GM19452 (cell line): Measurements from ENCODE around the gene SIRT7.
A peak's percentile ranks its signal among the peaks of the same experiment; 100 is the strongest.

Experiments
- ATAC-seq: cut with Tn5 transposase; IDR thresholded peaks from one replicate; pipeline ENCODE4 v1.9.1; 2021; ENCODE audit not compliant: unreplicated experiment

The SIRT7 gene

DNA sequence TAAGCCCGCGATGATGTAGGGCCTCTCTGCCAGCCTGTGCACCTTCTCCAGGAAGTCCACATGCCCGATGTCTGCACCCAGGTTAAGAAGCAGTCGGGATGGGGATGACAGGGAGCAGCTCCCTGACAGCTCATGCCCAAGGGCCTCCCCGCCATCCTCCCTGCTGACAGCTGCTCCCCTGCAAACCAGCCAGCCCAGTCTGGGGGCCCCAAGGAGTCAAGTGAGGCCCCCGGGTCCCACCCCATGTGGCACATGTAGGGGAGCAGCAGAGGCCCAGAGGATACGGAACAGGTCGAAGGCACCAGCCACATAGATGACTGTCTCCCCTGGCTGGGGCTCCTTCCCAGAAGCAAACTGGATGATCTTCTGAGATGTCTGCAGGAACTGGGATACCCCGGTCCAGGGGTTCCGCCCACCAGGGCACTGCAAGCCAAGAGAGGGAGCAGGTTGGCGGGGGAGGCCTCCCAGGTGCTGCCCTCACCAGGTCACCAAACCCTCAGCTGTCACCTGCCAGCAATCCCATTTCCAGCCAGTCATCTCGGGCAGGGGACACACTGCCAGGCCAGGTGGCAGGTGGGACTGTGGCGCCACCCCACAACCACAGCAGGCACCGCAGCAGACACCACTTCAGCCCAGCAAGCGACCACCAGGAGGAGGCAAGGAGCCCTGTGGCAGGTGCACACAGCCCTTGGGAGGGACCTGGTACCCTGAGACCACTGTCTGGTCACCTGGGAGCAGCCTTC is 11.3 kb downstream of the SIRT7 start:
- no peak for ATAC-seq

DNA sequence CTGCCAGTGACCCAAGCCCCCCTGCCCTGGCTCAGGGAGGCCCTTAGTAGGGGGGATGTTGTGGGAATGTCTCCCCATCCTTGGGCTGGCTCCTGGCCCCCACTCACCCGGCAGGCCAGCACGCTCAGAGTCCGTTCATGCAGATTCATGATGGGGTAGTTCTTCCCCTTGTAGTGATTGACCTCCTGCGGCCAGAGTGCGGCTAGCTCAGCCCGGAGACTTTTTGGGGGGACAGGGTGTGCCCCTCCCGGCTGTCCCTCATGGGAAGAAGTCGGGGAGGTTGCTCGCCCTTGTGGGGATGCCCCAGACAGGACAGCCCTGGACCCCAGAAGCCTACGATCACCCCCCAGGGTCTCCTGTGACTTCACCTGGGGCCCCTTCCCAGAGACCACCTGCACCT is 12.0 kb downstream of the SIRT7 start:
- ATAC-seq = no peak

DNA sequence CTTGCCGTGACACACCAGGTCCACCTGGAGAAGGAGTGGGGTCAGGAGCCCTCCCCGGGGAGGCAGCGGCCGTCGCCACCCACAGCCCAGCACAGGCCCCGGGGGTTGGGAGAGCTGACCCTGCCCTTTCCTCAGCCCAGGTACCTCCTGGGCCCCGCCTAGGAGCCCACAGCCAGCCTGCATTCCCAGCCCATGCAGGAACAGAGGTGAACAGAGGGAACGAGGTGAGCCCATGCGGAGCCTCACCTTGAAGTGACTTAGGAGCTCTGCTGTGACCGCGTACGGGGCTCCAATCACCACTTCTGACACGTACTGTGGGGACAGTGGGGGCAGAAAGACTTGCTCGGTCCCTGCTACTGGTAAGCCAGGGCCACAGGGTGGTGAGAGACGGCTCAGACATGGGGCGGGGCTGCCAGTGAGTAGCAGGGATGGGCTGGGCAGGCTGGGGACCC is 12.5 kb downstream of the SIRT7 start:
- ATAC-seq = no peak

DNA sequence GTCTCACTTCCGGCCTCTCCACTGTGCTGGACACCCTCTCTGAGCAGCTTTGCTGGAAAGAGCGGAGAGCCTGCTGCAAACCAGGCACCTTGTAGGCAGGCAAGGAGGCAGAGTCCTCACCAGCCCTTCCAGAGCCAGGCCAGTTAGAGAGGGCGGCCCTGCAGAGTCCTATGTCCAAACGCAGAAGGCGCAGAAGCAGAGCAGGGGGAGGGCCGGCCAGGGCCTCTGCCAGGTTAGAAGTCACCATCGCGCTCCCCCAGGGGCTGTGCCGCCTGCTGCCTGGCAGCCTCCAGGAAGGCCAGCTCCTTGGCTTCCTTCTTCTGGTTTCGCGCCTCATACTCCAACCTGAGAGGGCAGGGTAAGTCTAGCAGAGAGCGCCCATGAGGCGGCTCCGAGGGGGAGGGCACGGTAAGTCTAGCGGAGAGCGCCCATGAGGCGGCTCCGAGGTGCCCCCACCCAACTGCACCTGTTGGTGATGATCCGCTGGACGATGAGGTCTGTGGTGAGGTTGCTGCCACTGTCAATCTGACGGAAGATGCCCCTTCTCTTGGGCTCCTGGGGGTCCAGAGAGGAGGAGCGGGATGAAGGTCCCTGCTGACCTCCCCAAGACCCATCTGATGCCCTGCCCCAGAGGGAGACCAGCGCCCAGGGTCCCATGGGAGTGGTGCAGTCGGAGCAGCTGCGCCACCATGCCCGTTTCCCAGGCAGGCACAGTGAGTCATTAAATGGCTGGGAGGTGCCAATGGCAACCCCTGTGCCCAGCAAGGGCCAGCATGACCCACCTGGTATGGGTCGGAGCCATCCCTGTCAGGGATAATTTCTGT is 13.2 kb downstream of the SIRT7 start:
- ATAC-seq = no peak

DNA sequence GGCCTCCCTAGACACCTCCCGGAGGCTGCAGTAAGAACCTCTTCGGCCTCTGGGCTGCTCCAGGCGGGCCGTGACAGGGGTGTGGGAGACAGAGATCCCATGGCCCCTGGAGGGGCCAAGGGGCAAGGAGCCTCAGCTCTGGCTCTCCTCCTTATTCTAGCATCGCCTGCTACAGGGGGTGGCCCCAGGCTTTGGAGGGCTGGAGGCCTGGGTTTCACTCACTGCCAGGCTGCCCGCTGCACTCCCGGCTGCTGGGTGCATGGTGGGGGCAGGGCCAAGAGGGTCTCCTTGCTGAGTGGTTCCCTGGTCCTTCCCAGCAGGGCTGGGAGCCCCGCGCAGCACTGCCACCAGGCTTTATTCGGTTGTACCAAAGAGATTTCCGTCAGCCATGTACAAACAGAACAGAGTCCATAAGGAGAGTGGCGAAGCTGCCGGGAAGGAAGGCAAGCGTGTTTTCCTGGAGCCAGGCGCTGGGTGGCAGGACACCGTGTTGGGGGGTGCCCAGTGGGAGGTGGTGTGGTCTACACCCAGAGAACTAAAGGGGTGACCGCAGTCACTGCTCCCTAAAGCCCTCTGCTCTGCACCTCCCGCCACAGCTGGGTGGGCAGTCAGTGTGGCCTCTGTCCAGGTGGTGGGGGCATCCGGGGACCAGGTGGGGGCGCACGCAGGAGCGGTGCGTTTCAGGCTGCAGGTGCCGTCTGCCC is 13.9 kb downstream of the SIRT7 start:
- ATAC-seq = no peak

DNA sequence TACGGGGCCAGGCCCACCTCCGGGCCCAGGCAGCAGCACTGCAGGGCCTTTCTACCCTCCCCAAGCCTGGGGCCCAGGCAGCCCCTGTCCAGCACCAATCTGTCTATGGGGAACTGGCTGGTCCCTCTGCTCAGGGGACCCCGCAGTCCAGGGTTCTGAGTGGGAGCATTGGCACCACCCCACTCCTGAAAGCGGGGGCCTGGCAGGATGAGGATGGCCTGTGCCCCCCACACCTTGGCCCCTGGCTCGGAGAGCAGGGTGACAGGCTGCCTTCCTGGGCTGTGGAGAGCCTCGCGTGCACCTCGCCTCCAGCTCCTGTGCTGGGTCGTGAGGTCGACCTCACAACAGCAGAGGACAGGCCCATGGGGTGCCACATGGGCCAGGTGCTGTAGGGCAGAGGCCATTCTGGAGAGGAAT is 14.6 kb downstream of the SIRT7 start:
- no peak for ATAC-seq

DNA sequence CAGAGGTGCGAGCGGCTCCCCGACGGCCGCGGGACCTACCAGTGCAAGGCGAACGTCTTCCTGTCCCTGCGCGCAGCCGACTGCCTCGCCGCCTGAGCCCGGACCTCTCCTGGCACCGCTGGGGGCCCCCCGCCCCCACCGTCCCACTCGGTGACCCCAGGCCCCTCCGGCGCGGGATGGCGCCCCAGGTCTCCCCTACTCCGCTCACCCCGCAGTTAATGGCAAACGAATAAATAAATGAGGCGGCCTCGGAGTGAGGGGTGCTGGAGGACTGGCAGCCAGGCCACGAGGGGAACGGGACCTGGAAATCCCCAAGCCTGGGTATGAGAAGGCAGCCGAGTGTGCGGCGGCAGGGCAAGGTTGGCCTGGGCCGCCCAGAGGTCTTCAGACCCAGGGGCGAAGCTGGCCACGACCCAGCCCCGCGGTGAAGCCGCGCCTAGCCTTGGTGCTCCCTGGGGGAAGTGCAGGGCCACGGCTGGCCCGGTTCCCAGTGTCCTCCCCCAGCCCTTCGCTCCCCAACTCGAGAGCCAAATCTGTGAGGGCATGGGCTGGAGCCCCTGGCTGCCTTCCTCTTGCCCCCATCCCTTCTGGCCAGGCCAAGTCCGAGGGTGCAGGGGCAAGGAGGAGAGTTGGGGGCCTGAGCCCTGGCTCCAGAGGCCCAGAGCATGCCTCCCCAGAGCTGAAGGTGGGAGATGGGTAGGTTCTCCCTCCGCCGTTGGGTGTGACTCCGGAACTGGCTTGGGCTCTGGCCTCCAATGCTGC is 15.1 kb downstream of the SIRT7 start:
- ATAC-seq = no peak

DNA sequence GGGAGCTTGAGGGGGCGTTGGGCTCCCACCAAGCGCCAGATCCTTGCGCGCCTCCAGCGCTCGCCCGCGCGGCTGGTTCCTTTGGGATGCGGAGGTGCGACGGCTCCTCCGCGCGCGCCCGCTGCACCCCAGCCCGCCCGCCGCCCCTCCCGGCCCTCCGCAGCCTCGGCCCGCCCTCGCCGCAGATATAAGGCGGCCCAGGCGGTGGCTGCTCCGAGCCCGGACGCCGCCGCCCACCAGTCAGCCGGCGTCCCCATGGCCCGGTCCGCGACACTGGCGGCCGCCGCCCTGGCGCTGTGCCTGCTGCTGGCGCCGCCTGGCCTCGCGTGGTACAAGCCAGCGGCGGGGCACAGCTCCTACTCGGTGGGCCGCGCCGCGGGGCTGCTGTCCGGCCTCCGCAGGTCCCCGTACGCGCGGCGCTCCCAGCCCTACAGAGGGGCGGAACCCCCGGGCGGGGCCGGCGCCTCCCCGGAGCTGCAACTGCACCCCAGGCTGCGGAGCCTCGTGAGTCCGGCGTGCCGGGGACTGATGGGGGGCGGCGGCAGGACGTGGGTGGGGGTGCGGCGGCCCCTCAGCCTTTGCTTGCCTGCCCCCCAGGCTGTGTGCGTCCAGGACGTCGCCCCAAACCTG is 15.8 kb downstream of the SIRT7 start, which contains the start of gene NPB:
NPB (plus strand) TSS at position 216 of the 630 bp plus-strand sequence; CDS start at position 256, 40 bp downstream.
- no peak for ATAC-seq

DNA sequence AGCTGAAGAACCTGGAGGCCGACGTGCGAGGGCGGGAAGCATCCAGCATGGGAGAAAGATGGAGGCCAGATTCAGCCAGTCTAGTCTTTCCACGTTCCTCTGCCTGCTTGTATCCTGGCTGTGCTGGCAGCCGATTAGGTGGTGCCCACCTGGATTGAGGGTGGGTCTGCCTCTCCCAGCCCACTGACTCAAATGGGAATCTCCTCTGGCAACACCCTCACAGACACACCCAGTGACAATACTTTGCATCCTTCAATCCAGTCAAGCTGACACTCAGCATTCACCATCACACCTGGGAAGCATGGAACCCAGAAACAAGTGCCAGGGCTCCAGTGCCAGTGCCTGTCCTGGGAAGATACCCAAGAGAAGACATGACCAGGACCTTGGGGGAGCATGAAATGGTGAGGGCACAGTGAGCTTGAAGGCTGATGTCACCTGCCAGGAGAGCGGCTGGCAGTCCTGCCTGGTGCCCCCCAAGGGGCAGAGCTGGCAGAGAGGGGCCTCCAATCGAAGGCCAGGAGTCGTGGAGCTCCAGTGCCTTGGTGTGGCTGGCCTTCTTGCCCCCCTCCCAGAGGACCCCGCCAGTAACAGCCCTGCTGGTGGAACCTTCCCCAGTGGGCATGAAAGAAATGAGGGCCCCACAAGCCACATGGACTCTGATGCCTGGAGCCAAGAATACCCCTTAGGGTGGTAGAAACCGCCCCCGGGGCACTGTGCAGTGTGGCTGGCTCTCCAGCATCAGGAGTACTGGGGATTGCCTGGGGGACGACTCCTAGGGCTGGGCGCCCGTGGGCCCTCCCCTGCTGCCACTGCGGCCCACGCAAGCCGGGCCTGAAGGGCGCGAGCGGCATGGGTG is 16.6 kb downstream of the SIRT7 start:
- no peak for ATAC-seq

DNA sequence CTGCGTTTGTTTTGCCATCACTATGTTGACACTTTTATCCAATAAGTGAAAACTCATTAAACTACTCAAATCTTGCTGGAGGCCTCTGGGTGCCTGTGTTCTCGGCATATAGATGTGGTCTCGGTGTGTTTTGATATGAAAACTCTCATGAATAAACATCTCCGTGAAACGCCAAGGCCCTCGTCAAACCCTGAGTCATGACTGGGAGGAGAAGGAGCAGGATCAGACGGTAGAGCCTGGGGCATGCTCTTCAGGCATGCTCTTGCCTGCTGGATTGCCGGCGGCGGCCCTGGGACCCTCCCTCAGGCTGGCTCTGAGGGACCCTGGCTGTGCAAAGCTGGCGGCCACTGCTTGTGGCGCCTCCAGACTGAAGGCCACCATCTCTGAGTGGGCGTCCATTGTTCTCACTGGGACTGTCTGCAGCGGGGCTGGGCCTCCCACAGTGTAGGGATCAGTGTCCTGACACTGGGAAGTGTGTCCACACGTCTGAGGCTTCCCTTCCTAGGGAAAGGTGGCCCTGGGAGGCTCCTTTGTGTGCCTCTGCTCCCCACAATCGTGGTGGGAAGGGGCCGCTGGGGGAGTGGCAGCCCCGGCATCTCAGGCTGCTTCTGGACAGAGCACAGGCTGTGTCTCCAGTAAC is 17.7 kb downstream of the SIRT7 start:
- no peak for ATAC-seq

DNA sequence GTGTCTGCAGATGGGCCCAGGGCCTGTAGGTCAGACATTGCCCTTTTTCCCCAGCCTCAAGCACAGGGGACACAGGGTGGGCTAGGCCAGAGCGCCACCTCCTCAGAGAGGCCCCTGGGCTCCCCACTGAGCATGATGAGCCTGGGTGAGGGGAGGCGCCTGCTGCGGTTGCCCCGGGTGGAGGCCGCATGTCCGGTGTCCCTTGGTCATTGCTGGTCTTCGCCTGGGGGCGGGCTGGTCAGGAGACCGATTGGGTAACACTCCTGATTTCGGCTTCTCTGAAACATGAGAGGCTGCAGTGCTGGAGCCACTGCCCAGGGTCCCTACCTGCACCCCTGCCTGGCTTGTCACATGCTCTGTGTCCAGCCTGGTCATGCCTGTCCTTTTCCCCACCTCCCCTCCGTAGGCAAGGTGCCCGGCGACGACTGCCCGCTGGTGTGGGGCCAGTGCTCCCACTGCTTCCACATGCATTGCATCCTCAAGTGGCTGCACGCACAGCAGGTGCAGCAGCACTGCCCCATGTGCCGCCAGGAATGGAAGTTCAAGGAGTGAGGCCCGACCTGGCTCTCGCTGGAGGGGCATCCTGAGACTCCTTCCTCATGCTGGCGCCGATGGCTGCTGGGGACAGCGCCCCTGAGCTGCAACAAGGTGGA is 18.3 kb downstream of the SIRT7 start:
- no peak for ATAC-seq

DNA sequence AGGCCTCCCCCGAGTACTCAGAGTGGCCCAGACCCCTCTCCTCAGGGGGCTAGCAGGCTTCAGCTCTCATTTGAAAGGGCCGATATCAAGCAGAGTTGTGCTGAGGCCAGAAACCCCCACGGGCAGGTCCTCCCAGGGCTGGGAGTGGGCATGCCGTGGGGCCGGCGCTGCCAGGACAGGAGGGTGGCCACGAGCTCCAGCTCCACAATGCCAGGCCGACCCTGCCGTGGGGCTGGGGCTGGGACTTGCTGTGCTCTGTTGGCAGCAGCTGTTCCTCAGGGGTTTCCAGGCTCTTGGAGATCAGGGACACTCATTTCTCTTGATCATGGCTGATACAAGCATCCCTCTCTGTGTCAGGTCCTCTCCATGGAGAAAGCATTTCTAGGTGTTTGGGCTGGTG is 19.1 kb downstream of the SIRT7 start:
- ATAC-seq = no peak

DNA sequence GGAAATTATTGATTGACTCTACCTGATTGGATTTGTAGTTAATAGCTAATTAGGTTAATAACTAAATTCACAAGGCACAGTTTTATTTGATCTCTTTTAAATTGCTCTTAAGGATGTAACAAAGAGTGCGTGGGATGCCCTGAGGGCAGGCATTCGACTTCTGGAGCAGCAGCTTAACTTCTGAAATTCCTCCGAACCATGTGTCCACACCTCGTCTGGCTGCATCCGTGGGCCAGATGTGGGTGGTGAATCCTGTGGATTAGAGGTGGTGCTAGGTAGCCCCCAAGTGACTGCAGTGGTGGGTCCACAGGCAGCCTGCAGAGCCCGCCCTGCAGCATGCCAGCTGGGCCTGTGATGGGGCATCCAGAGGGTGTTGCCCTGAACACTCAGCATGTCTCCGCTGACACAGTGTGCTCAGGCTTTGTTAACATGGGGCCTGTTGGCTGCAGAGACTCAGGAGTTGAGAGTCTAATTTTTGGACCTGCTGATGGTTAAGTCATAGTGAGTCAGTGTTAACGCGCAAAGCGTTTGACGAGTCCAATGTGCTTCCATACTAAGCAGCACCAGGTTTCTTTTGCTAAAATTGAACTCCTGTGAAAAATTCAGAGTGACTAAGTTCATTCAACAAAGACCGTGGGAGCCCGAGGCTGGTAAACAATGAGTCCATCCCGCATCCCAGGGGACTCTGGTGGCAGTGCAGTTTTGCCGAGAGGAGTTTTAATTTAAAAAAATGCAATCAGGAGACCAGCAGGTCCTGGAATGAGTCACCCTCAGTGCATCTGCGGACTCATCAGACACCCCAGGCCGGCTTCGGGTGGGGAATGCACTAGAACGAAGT is 19.7 kb downstream of the SIRT7 start:
- ATAC-seq = no peak

DNA sequence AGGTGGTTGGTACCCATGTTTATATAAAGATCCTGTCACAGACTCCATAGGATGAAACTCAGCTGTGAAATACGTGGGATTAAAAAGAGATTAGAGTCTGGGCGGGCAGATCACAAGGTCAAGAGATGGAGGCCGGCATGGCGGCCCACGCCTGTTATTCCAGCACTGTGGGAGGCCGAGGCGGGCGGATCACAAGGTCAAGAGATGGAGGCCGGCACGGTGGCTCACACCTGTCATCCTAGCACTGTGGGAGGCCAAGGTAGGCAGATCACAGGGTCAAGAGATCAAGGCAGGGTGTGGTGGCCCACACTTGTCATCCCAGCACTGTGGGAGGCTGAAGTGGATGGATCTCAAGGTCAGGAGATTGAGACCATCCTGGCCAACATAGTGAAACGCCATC is 22.6 kb downstream of the SIRT7 start:
- no peak for ATAC-seq

DNA sequence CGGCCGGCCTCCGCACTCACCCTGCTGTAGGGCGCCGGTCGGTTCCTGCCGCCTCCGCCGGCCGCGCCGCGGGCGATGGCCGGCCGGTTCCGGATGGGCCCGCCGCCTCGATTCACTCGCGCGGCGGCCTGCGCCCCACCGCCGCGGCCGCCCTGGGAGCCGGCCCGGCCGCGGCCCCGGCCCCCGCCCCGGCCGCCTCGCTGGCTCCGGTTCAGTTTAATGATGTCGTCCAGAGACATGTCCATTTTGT is 26.7 kb downstream of the SIRT7 start:
- ATAC-seq = peak; percentile 20

DNA sequence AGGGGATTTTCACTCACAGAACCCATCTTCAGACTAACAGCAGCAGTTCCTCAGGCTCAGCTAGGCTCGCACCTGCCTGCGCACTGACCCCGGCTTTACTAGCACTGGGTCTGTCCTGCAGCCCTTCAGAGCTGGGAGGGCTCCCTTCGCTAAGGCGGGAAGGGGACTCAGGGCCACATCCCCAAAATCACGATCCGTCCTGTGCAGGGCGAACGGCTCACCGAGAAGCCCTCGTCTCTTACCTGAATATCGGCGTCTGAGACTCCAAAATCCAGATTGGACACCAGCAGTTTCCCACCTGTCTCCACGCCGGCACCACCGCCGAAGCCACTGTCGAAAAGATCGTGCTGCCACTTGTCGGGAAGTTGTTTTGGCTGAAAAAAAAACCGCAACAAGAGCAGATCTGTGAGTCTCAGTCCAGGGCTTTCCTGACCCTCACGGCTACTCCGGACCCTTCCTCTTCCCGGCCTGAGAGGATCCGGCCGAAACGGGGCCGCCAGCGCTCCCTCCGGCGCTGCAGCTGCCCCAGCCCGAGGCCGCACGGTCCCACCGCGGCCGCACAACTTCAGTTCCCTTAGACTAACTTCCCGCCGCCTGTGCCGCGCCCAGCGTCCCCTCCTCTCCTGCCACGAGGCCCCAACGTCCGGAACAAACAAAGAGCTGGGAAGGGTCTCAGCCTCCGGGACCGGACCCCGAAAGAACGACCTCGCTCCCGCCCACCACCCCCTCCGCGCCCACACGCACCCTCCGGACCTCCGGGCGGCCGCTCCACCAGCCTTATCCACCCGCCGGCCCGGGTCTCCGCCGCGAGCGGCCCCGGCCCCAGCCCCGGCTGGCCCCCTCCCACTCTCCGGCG is 27.3 kb downstream of the SIRT7 start:
- no peak for ATAC-seq

DNA sequence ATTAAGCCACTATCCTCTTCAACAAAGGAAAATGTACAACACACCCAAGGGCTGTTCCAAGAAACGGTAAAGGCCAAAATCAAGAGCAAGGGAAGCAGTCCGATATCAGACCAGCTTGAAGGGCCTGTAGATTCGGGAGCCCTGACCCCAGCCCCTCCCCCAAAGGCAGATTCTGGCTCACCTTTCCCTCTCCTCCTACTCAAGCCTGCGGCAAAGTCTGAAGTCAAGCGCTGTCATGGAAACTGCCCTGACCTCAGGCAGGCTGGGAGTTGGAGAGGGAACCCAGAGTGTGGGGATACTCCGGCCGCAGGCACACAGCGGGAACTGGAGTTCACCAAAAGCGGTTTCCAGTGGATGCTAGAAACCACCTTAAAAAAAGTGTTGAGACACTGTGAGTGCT is 28.4 kb downstream of the SIRT7 start:
- ATAC-seq = no peak
